Activated CD4-positive, alpha-beta T cell treated with anti-CD3 and anti-CD28 coated beads, Interleukin-2, amount 50 U/mL, for 4 hours (primary cell): ENCODE data around the gene MYO16.

Experiments used
- DNase-seq, 2 experiments: peaks; one replicate each; pipeline ENCODE4 v3.0.0-alpha.2; 2020

Gene MYO16

GRCh38 chr13:108947551-108948030 lies 318.2 kb downstream of the MYO16 start:
- DNase-seq, result no peak

DNA sequence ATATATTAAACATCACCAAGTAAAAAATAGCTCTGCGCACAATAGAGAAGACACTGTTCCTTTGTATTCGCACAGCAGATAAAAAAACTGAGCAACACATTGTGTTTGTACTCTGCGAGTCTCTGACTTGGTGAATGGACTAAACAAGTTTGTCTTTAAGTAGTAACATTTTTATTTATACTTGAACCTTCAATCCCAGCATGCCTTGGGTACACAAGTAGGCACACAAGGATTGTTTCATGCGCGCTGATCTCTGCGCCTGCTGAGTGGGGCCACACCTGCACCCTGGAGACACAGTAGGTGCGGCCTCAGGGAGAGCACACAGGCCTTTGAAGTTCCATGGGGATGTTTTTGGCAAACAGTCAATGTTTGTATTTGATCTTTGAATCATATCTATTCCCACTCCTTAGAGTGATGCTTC lies 318.9 kb downstream of the MYO16 start:
- no peak for DNase-seq

GRCh38 chr13:108950333-108951010 lies 321.1 kb downstream of the MYO16 start:
- no peak for DNase-seq

DNA sequence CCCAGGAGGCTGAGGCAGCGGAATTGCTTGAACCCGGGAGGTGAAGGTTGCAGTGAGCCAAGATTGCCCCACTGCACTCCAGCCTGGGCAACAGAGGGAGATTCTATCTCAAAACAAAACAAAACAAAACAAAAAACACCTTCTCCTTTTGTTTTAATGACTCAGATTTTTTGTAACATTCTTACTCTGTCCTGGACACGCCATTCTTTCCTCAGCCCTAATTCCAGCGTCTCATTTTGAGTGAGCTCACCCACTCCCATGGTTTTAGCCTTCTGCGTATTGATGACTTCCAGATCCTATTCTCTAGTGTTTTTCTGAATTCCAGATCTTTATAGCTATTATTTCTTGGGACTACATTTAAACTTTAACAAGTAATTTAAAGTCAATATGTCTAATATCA lies 326.3 kb downstream of the MYO16 start:
- no peak for DNase-seq

GRCh38 chr13:108957369-108958012 lies 328.1 kb downstream of the MYO16 start:
- DNase-seq, result no peak

GRCh38 chr13:108958013-108958376 lies 328.6 kb downstream of the MYO16 start:
- DNase-seq, result no peak

DNA sequence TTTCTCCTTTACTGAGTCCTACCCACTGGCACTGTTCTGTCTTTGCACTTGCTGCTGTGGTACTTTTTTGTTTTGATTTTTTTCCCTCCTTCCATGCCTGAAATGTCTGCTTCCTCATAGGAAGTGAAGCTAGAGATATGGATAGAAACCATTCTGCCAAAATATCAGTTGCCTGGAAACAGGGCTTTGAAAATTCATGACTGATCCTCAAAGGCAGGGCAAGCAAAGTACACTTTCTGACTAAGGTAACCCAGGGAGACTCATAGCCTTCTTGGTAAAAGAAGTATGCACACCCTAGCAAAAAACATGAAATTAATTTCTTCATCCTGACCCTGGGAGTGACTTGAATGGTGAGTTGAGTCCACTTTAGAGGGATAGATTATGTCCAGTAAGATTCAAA lies 329.8 kb downstream of the MYO16 start:
- no peak for DNase-seq

GRCh38 chr13:108960006-108960405 lies 330.6 kb downstream of the MYO16 start:
- DNase-seq, result no peak

GRCh38 chr13:108961542-108962125 lies 332.2 kb downstream of the MYO16 start:
- DNase-seq, result no peak

- no peak for DNase-seq
Measured at GRCh38 chr13:108962654-108963053, 333.2 kb downstream of the MYO16 start.

DNA sequence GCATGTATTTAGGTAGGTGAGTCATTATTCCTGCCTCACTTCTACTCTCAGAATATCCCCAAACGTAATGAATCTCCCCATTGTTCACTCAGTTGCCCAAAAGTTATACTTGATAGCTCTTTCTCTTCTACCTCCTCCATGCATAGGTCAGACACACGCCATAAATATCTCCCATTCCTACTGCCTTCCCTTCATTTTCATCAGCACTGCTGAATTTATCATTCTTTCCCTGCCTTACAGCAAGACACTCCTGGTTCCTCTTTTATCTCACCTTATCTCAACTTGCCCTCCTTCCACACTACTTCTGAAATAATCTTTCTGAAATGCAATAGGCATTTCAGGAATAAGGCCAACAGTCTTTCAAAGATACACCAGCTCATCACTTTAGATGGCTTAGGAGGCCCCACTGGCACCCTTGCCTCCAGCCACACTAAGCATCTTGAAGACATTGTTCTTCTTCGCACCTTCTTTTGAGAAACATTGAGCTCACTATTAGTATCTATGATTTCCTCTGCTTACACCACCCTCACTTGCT lies 333.9 kb downstream of the MYO16 start:
- DNase-seq, result no peak

- DNase-seq, result no peak
Measured at GRCh38 chr13:108963846-108964600, 334.6 kb downstream of the MYO16 start.

GRCh38 chr13:108964606-108965005 lies 335.2 kb downstream of the MYO16 start:
- no peak for DNase-seq

DNA sequence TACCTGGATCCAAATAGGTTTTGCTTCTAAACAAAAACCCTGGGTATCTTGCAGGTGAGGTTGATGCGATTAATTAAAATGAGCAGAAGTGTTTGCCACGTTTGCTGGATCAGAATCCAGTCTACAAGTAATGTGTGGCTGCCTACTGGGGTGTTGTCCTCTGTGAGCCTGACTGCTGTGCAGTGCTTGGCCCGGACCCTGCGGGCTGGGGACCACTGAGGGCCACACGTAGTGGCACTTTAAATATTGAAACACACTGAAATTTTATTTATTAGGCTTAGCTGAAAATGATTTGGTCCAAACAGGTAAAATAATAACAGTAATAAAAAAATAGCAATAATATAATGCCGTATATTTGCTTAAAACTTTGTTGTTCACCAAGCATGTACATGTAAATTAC lies 338.0 kb downstream of the MYO16 start:
- no peak for DNase-seq

- no peak for DNase-seq
Measured at GRCh38 chr13:108968566-108968965, 339.2 kb downstream of the MYO16 start.

DNA sequence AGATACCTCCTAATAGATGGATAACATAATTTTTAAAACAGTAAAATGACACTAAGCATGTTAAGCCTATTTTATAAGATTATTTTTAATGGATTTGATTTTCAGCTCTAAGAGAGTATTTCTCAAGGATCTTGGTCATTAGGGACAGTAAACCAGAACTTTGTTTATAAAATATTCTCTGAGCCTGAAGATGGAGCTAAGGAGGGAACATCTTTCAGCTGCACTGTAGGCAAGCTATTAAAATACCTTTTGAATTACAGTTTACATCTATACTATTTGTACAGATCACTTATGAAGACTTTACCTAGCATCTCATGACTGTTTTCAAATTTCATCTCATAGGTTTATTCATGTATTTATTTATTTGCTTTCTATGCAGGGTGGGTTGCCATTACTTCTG lies 345.3 kb downstream of the MYO16 start:
- no peak for DNase-seq

GRCh38 chr13:108980237-108980636 lies 350.8 kb downstream of the MYO16 start:
- no peak for DNase-seq

DNA sequence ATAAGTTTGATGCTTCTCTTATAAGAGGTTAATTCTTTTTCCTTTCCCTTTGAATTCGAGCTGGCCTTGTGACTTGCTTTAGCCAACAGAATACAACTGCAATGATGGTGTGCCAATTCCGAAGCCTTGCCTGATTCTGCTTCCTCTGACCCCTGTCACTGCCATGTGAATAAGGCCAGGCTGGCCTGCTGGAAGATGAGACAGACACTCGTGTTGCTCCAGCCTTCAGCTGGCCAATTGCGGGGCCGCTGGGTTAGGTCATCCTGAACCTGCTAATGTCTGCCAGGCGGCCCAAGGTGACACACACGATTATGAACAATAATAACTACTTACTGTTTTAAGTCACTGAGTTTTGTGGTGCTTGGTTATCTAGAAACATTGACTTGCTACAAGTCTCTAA lies 352.0 kb downstream of the MYO16 start:
- no peak for DNase-seq

DNA sequence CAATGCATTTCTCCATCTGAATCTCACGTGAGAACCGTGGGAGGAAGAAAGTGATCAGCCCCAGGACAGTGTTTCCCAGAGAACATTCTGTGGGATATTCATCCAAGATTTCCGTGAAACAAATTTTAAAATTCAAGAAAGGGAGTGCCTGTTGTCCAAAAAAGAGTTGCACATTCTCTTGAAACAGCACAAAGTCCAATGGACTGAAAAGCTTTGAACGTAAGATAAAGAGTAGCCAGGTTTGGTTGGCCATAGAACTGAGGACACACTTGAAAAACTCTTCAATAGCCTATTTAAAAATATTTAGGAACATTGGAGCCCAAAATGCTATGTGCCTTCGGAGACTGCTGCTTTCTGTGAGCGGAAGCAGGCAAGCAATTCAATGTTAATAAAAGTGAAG lies 353.9 kb downstream of the MYO16 start:
- no peak for DNase-seq

DNA sequence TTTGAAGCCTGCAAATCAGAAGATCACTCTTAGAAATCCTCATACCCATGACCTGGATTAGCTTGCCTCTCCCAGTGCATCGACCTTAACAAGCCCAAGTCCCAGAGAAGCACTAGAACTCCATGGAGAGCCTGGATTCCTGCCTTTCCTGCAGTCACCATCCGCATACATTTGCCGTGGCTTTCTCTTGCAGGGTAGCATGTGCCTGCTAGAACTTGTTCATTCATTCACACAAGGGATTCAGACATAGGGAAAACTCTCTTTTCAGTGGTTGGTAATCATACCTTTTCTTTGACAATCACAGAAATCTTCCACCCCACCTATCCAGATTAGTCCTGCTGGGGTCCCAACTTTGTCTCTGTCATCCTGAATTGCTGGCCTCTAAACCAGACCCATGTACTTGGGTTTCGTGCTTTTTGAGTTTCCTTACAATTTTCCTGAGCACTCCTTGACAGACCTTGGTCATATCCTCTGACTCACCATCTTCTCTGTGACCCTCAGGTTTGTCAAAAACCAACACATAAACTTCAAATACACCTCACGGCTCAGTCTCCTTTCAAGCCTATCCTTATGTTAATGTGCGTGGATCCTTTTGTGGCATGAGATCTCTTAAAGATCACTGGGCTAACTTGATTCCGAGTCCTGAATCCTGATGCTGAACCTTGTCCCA lies 355.0 kb downstream of the MYO16 start:
- DNase-seq, result no peak

DNA sequence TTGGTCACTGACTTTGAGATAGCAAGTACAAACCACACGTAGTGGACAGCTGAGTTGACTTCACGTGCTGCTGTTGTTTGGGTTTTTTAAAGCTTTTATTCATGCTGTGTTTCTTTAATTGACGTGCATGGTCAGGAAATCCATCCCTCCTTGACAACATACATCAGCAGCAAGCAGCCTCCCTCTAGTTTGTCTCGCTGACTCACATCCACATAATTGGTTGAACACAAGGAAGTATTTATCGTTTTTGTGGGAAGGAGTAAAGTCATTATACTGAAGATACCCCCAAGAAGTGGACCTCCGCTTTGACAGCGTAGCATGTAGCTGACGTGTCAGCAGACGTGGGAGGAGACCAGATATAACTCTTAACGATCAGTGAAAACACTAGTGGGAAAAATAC lies 355.8 kb downstream of the MYO16 start:
- no peak for DNase-seq

DNA sequence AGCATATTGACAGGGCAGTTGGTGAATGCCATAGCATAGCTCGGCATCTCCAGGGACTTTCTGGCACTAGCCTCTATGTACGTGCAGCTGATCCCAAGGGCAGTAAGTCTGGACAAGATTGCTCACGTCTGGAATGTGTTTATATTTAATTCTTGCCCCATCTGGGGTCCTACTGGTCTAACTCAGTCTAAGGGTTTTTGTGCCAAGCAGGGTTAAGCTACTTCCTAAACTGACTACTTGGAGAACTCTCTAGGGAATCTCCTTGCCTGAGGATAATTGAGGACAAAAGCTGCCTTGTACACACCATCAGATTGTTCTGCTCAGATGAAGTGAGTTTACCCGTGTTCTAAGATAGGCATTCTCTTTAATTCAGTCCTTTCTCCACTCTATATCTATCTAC lies 358.1 kb downstream of the MYO16 start:
- DNase-seq, result no peak

DNA sequence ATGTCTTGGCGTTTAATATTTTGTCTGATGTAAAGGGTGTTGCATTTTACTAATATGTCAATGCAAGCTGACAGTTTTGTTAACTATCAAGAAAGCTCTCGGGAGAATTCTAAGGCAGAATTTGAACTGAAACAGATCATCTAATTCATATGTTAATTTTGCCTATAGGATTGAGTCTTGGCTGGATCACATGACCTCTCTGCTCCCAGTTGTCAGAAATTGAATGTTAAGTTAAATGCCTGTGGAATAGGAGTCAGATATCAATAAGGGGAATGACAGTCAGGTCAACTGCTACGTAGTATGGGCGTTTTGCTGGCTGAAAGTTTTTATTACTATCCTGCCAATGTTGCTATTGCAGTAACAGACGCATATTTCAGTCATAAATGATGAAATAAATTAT lies 358.5 kb downstream of the MYO16 start:
- DNase-seq, result no peak
